CD4-positive, alpha-beta T cell (primary cell): ENCODE measurements around the gene CTTN. TPM values are rescaled to one million over a fixed set of nuclear protein-coding genes. Genes with fewer than 3 reads are reported as not detected.

ENCODE experiments used
- ATAC-seq: fragments of 200-7000 bp; cut with Tn5 transposase; one replicate; pipeline ENCODE4 v1.10.0; 2022; ENCODE audit warnings: mild to moderate bottlenecking; ENCODE audit not compliant: poor library complexity
- CTCF ChIA-PET: fragments of 350-600 bp; sonication (Branson Sonifier 250); formaldehyde crosslinking; loops from one replicate; lab custom pipeline; 2021; ENCODE audit warnings: antibody characterized with exemption, inconsistent platforms; lab: Charles Lee
- POLR2A ChIA-PET: fragments of 350-600 bp; sonication (Branson Sonifier 250); formaldehyde crosslinking; loops from one replicate; lab custom pipeline; 2021; ENCODE audit warnings: antibody characterized with exemption, inconsistent platforms; lab: Charles Lee
- DNase-seq, 14 experiments: peaks; one replicate each; pipeline ENCODE4 v3.0.0-alpha.2; 2013 to 2020; ENCODE audit warnings: mixed read lengths in 2 of 14
- H3K27ac ChIP-seq, 2 donors: one replicate each; pipeline versions ENCODE4 v1.5.1 to v1.7.0; 2013; ENCODE audit warnings: low read length in 2 of 2, low read depth in 1 of 2, mild to moderate bottlenecking in 1 of 2
- H3K27me3 ChIP-seq, 2 experiments: 1 replicate in 1 of 2; 2 replicates in 1 of 2; pipeline versions ENCODE4 v1.6.1 to v1.7.0; 2013; ENCODE audit warnings: low read length in 2 of 2, control low read depth in 1 of 2, mild to moderate bottlenecking in 1 of 2, moderate library complexity in 1 of 2; ENCODE audit not compliant: insufficient read depth in 2 of 2, control insufficient read depth in 1 of 2
- H3K36me3 ChIP-seq: one replicate; pipeline ENCODE4 v1.6.1; 2013; ENCODE audit warnings: low read length, control low read depth; ENCODE audit not compliant: insufficient read depth
- H3K4me1 ChIP-seq: one replicate; pipeline ENCODE4 v1.6.1; 2013; ENCODE audit warnings: low read length, control low read depth; ENCODE audit not compliant: insufficient read depth
- H3K4me3 ChIP-seq: one replicate; pipeline ENCODE4 v1.5.1; 2013; ENCODE audit warnings: mild to moderate bottlenecking, low read length, moderate library complexity
- H3K9me3 ChIP-seq, 2 experiments: 1 replicate in 1 of 2; 2 replicates in 1 of 2; pipeline versions ENCODE4 v1.6.1 to v1.7.0; 2013; ENCODE audit warnings: low read length in 2 of 2, mild to moderate bottlenecking in 2 of 2, control low read depth in 1 of 2, moderate library complexity in 1 of 2; ENCODE audit not compliant: control insufficient read depth in 1 of 2, insufficient read depth in 1 of 2
- H3K27ac Mint-ChIP-seq: one replicate; pipeline ENCODE4 v1.8.0; 2020; ENCODE audit warnings: mixed read lengths
- H3K27me3 Mint-ChIP-seq: one replicate; pipeline ENCODE4 v1.8.0; 2021; ENCODE audit warnings: mixed read lengths
- H3K36me3 Mint-ChIP-seq: one replicate; pipeline ENCODE4 v1.8.0; 2021; ENCODE audit warnings: low read depth, mixed read lengths
- H3K4me1 Mint-ChIP-seq: one replicate; pipeline ENCODE4 v1.8.0; 2021; ENCODE audit warnings: low read depth, mixed read lengths
- H3K4me3 Mint-ChIP-seq: one replicate; pipeline ENCODE4 v1.8.0; 2020; ENCODE audit warnings: mild to moderate bottlenecking, mixed read lengths
- H3K9me3 Mint-ChIP-seq: one replicate; pipeline ENCODE4 v1.8.0; 2020; ENCODE audit warnings: mixed read lengths
- CTCF ChIP-seq: fragments of 200-600 bp; IDR thresholded peaks from one replicate; pipeline ENCODE4 v1.8.0; 2022; ENCODE audit warnings: antibody characterized with exemption, mild to moderate bottlenecking
- intact Hi-C, 2 experiments: fragments of 100-400 bp; cut with DNase I in 1 of 2; cut with micrococcal nuclease in 1 of 2; formaldehyde crosslinking; loops; one replicate each; pipeline versions ENCODE4 v1.15.1 to v1.9.0; 2023 to 2025; cut with DNase I, micrococcal nuclease
- total RNA-seq, 174 experiments: library from RNA in 2 of 174; stranded (reverse) in 2 of 174; gene quantifications; one replicate each; pipeline ENCODE4 v1.2.3 and lab custom pipeline; 2021 to 2026

Gene CTTN
- total RNA-seq, 2 experiments from 2014 or later: 0.45 to 0.80 TPM

- Histone ChIP-seq H3K36me3 (no peaks in the 10 kb centered on the region), H3K27ac (no peak overlapping the region), H3K9me3 (peaks cover 0 to 7% of the 10 kb centered on the region in 2 experiments), H3K4me3 (no peak overlapping the region), H3K4me1 (no peaks in the 10 kb centered on the region), H3K27me3 (peaks cover under 1 to 10% of the 10 kb centered on the region in 2 experiments)
- Mint-ChIP-seq H3K4me1 (no peaks in the 10 kb centered on the region), H3K27ac (no peak overlapping the region), H3K9me3 (no peaks in the 10 kb centered on the region), H3K36me3 (no peaks in the 10 kb centered on the region), H3K27me3 (peaks cover 40% of the 10 kb centered on the region), H3K4me3 (no peak overlapping the region)
- ATAC-seq: no peak
- no peak for TF ChIP-seq CTCF
- DNase-seq: no peak
- ChIA-PET CTCF (no interaction called here), POLR2A (no interaction called here)
- intact Hi-C loops: no loop called here
Observed at GRCh38 chr11:70463478-70464255, 65.3 kb downstream of the CTTN start.

- H3K27me3 ChIP-seq: peaks cover 0 to 4% of the 10 kb centered on the region in 2 experiments
- POLR2A ChIA-PET: no interaction called here
- no peak for DNase-seq
Observed at GRCh38 chr11:70464509-70465361, 66.4 kb downstream of the CTTN start.

GRCh38 chr11:70466154-70466553, 67.8 kb downstream of the CTTN start:
- Mint-ChIP-seq H3K27ac (no peak overlapping the region), H3K4me1 (no peaks in the 10 kb centered on the region), H3K4me3 (no peak overlapping the region), H3K9me3 (no peaks in the 10 kb centered on the region), H3K36me3 (no peaks in the 10 kb centered on the region), H3K27me3 (peaks cover 26% of the 10 kb centered on the region)
- Histone ChIP-seq H3K9me3 (peaks cover 0 to 7% of the 10 kb centered on the region in 2 experiments), H3K27me3 (no peaks in the 10 kb centered on the region), H3K4me1 (no peaks in the 10 kb centered on the region), H3K27ac (no peak overlapping the region), H3K4me3 (no peak overlapping the region), H3K36me3 (no peaks in the 10 kb centered on the region)
- ATAC-seq (no peak), DNase-seq (no peak)
- CTCF ChIA-PET: no interaction called here
- POLR2A ChIA-PET: no interaction called here
- intact Hi-C loops: no loop called here
- no peak for TF ChIP-seq CTCF

More at GRCh38 chr11:70464509-70465361, 66.4 kb downstream of the CTTN start:
- intact Hi-C loops: no loop called here
- CTCF ChIA-PET: no interaction called here
- peaks cover 0 to 7% of the 10 kb centered on the region in 2 experiments for H3K9me3 ChIP-seq
- Mint-ChIP-seq H3K27me3 (peaks cover 34% of the 10 kb centered on the region), H3K27ac (no peak overlapping the region), H3K9me3 (no peaks in the 10 kb centered on the region), H3K4me3 (no peak overlapping the region), H3K36me3 (no peaks in the 10 kb centered on the region), H3K4me1 (no peaks in the 10 kb centered on the region)
- no peaks in the 10 kb centered on the region for H3K4me1 ChIP-seq
- no peak for TF ChIP-seq CTCF
- H3K27ac ChIP-seq: no peak overlapping the region
- no peak for ATAC-seq
- no peak overlapping the region for H3K4me3 ChIP-seq
- H3K36me3 ChIP-seq: no peaks in the 10 kb centered on the region
